Skeletal muscle satellite cell (primary cell): ENCODE measurements around the gene OLIG2.

Source experiments
- H3K27me3 ChIP-seq: 2 replicates; pipeline ENCODE4 v1.7.0; 2013; ENCODE audit warnings: low read length; ENCODE audit not compliant: control insufficient read depth, insufficient read depth
- H3K36me3 ChIP-seq: 2 replicates; pipeline ENCODE4 v1.7.0; 2013; ENCODE audit warnings: mild to moderate bottlenecking, control low read depth, low read length; ENCODE audit not compliant: insufficient read depth
- H3K4me1 ChIP-seq: 2 replicates; pipeline ENCODE4 v1.7.0; 2013; ENCODE audit warnings: low read length; ENCODE audit not compliant: control insufficient read depth, insufficient read depth
- H3K4me2 ChIP-seq: 2 replicates; pipeline ENCODE4 v1.7.0; 2013; ENCODE audit warnings: mild to moderate bottlenecking, low read length
- H3K4me3 ChIP-seq: 2 replicates; pipeline ENCODE4 v1.7.0; 2013; ENCODE audit warnings: low read length
- H3K9ac ChIP-seq: 2 replicates; pipeline ENCODE4 v1.7.0; 2013; ENCODE audit warnings: mild to moderate bottlenecking, low read depth, low read length, moderate library complexity
- H3K9me3 ChIP-seq: replicated peaks from 2 replicates; pipeline ENCODE4 v1.7.0; 2013; ENCODE audit warnings: mild to moderate bottlenecking, control low read depth, low read length

OLIG2 gene

GRCh38 chr21:33058957-33059356 is 33.2 kb downstream of the OLIG2 start:
- Histone ChIP-seq H3K4me1 (no peaks in the 10 kb centered on the region), H3K4me3 (no peak overlapping the region), H3K9ac (no peak overlapping the region), H3K4me2 (no peak overlapping the region), H3K9me3 (no peaks in the 10 kb centered on the region), H3K36me3 (no peaks in the 10 kb centered on the region), H3K27me3 (peaks cover 59% of the 10 kb centered on the region)

- Histone ChIP-seq H3K9ac (no peak overlapping the region), H3K36me3 (no peaks in the 10 kb centered on the region), H3K9me3 (no peaks in the 10 kb centered on the region), H3K27me3 (peaks cover 59% of the 10 kb centered on the region), H3K4me3 (no peak overlapping the region), H3K4me1 (no peaks in the 10 kb centered on the region), H3K4me2 (no peak overlapping the region)
Observed at GRCh38 chr21:33059380-33059841, 33.7 kb downstream of the OLIG2 start.

GRCh38 chr21:33061233-33061632 is 35.5 kb downstream of the OLIG2 start:
- H3K4me3 ChIP-seq = no peak overlapping the region
- no peaks in the 10 kb centered on the region for H3K4me1 ChIP-seq
- H3K4me2 ChIP-seq = no peak overlapping the region
- H3K9me3 ChIP-seq = no peaks in the 10 kb centered on the region
- no peak overlapping the region for H3K9ac ChIP-seq
- H3K27me3 ChIP-seq = peaks cover 71% of the 10 kb centered on the region
- no peaks in the 10 kb centered on the region for H3K36me3 ChIP-seq

GRCh38 chr21:33063375-33063883 is 37.7 kb downstream of the OLIG2 start:
- no peaks in the 10 kb centered on the region for H3K9me3 ChIP-seq
- H3K4me3 ChIP-seq = no peak overlapping the region
- H3K9ac ChIP-seq = no peak overlapping the region
- H3K36me3 ChIP-seq = no peaks in the 10 kb centered on the region
- H3K4me1 ChIP-seq = no peaks in the 10 kb centered on the region
- no peak overlapping the region for H3K4me2 ChIP-seq
- peaks cover 77% of the 10 kb centered on the region for H3K27me3 ChIP-seq

- H3K4me1 ChIP-seq = no peaks in the 10 kb centered on the region
- H3K9me3 ChIP-seq = no peaks in the 10 kb centered on the region
- H3K4me3 ChIP-seq = no peak overlapping the region
- H3K27me3 ChIP-seq = peaks cover 77% of the 10 kb centered on the region
- no peaks in the 10 kb centered on the region for H3K36me3 ChIP-seq
- no peak overlapping the region for H3K4me2 ChIP-seq
- no peak overlapping the region for H3K9ac ChIP-seq
Observed at GRCh38 chr21:33063907-33064622, 38.3 kb downstream of the OLIG2 start.

GRCh38 chr21:33064623-33065390 is 39.1 kb downstream of the OLIG2 start:
- no peaks in the 10 kb centered on the region for H3K36me3 ChIP-seq
- H3K27me3 ChIP-seq = peaks cover 77% of the 10 kb centered on the region
- no peak overlapping the region for H3K9ac ChIP-seq
- H3K4me2 ChIP-seq = no peak overlapping the region
- no peak overlapping the region for H3K4me3 ChIP-seq
- no peaks in the 10 kb centered on the region for H3K4me1 ChIP-seq
- H3K9me3 ChIP-seq = no peaks in the 10 kb centered on the region

GRCh38 chr21:33067043-33067442 is 41.3 kb downstream of the OLIG2 start:
- H3K4me3 ChIP-seq = no peak overlapping the region

GRCh38 chr21:33067457-33067856 is 41.7 kb downstream of the OLIG2 start:
- H3K36me3 ChIP-seq = no peaks in the 10 kb centered on the region
- peaks cover 86% of the 10 kb centered on the region for H3K27me3 ChIP-seq
- no peaks in the 10 kb centered on the region for H3K9me3 ChIP-seq
- H3K4me3 ChIP-seq = no peak overlapping the region
- H3K4me1 ChIP-seq = no peaks in the 10 kb centered on the region
- H3K9ac ChIP-seq = no peak overlapping the region
- no peak overlapping the region for H3K4me2 ChIP-seq

More at GRCh38 chr21:33067043-33067442, 41.3 kb downstream of the OLIG2 start:
- H3K9ac ChIP-seq = no peak overlapping the region
- peaks cover 82% of the 10 kb centered on the region for H3K27me3 ChIP-seq
- no peaks in the 10 kb centered on the region for H3K4me1 ChIP-seq
- H3K9me3 ChIP-seq = no peaks in the 10 kb centered on the region
- H3K36me3 ChIP-seq = no peaks in the 10 kb centered on the region
- no peak overlapping the region for H3K4me2 ChIP-seq

- H3K4me2 ChIP-seq = no peak overlapping the region
- peaks cover 93% of the 10 kb centered on the region for H3K27me3 ChIP-seq
- H3K4me3 ChIP-seq = no peak overlapping the region
- H3K36me3 ChIP-seq = no peaks in the 10 kb centered on the region
- no peak overlapping the region for H3K9ac ChIP-seq
- no peaks in the 10 kb centered on the region for H3K4me1 ChIP-seq
- no peaks in the 10 kb centered on the region for H3K9me3 ChIP-seq
Observed at GRCh38 chr21:33069243-33069642, 43.5 kb downstream of the OLIG2 start.

- Histone ChIP-seq H3K4me2 (no peak overlapping the region), H3K27me3 (peaks cover 93% of the 10 kb centered on the region), H3K4me3 (no peak overlapping the region), H3K9ac (no peak overlapping the region), H3K9me3 (no peaks in the 10 kb centered on the region), H3K4me1 (no peaks in the 10 kb centered on the region), H3K36me3 (no peaks in the 10 kb centered on the region)
Observed at GRCh38 chr21:33069645-33069993, 43.9 kb downstream of the OLIG2 start.

- Histone ChIP-seq H3K9ac (no peak within 1 kb of the TSS), H3K27me3 (peaks cover 93% of the 10 kb centered on the region), H3K4me2 (peak within 1 kb of the TSS; percentile 54), H3K4me1 (no peaks in the 10 kb centered on the region), H3K4me3 (no peak within 1 kb of the TSS), H3K9me3 (no peaks in the 10 kb centered on the region), H3K36me3 (no peaks in the 10 kb centered on the region)
Observed at GRCh38 chr21:33069994-33070743, 44.4 kb downstream of the OLIG2 start, which contains the start of gene OLIG1. TSS of gene OLIG1 (plus strand) at chr21:33070141. CDS start at chr21:33070247, 106 bp downstream.
